ENCODE measurements around the gene CLK2.
"Not testable (repeated sequence)": the region's sequence is repeated elsewhere in the genome, so short reads cannot be mapped to it uniquely, and the experiment has no call there.

The CLK2 gene

DNA sequence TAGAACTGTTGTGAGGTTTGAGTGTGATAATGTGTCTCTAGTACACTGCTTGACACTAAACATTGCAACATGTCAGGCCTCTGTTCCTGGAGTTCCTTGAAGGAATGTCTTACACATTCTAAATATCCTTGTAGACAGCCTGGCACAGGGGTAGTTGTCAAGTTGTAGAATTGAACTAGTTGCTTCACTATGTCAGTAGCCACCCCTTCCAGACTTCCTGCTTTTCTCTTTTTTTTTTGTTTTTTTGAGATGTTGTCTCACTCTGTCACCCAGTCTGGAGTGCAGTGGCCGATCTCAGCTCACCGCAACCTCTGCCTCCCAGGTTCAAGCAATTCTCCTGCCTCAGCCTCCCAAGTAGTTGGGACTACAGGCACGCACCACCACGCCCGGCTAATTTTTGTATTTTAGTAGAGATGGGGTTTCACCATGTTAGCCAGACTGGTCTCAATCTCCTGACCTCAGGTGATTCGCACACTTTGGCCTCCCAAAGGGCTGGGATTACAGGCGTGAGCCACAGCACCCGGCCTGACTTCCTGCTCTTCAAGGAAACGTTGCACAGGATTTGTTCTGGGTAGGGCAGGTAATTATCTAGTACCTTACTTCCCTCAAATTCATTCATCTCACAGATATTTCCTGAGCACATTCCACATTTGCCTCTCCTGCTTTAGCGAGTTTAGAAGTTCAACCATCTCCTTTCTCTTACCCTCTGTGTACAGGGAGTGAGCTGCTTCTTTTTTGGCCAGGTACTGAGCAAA lies 52.9 kb downstream of the CLK2 start:
- H3K4me3 Mint-ChIP-seq, H3K9me3 Mint-ChIP-seq: not testable (repeated sequence)

GRCh38 chr1:155219592-155220031 lies 53.7 kb downstream of the CLK2 start:
- Mint-ChIP-seq H3K9me3 (no peaks in the 10 kb centered on the region), H3K4me1 (peaks cover 12% of the 10 kb centered on the region), H3K27ac (no peak overlapping the region), H3K4me3 (no peak overlapping the region), H3K36me3 (no peaks in the 10 kb centered on the region), H3K27me3 (no peaks in the 10 kb centered on the region)

More for the DNA sequence above, 52.9 kb downstream of the CLK2 start:
- H3K36me3 Mint-ChIP-seq, H3K27me3 Mint-ChIP-seq, H3K27ac Mint-ChIP-seq: not testable (repeated sequence)
- H3K4me1 Mint-ChIP-seq: peaks cover 12% of the 10 kb centered on the region

GRCh38 chr1:155218854-155219591 lies 54.3 kb downstream of the CLK2 start:
- Mint-ChIP-seq H3K4me1 (peaks cover 12% of the 10 kb centered on the region), H3K9me3 (no peaks in the 10 kb centered on the region), H3K27me3 (no peaks in the 10 kb centered on the region), H3K4me3 (no peak overlapping the region), H3K27ac (peak overlapping the region; percentile 70), H3K36me3 (no peaks in the 10 kb centered on the region)

- H3K4me3 Mint-ChIP-seq, H3K9me3 Mint-ChIP-seq, H3K27ac Mint-ChIP-seq, H3K36me3 Mint-ChIP-seq, H3K27me3 Mint-ChIP-seq: not testable (repeated sequence)
- peaks cover 14% of the 10 kb centered on the region for H3K4me1 Mint-ChIP-seq
Observed at GRCh38 chr1:155214702-155215101, 58.6 kb downstream of the CLK2 start.
